ENCODE results near the gene MYO1D. TPM values are rescaled to one million over a fixed set of nuclear protein-coding genes. Genes with fewer than 3 reads are reported as not detected.
"Not testable (repeated sequence)": the region's sequence is repeated elsewhere in the genome, so short reads cannot be mapped to it uniquely, and the experiment has no call there.

Gene MYO1D
- total RNA-seq, 1 experiment from 2014 or later, result 1.3 TPM

DNA sequence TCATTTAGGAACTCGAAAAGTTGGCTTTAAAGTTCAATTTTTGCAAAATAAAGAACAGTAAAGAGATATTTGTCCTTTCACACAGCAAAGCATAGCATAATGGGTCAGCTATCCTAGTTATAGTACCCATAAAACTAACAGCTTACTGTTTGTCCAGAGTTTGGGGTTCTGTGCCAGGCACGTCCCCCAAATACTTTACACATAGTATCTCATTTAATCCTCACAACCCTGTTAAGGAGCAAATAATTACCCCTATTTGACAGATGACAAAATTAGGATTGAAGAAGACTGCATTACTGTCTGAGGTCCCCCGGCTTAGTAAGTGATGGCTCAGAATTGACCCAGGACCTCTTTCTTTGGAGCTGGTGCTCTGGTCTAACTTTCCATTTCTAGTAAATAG, 52.6 kb downstream of the MYO1D start:
- Histone ChIP-seq H3K36me3 (ENCODE audit: control insufficient read depth, insufficient read depth, low read length) (no peaks in the 10 kb centered on the region), H3K9me3 (ENCODE audit: control insufficient read depth, insufficient read depth, low read depth, low read length) (no peaks in the 10 kb centered on the region), H3K27me3 (ENCODE audit: control insufficient read depth, insufficient read depth, low read length) (peaks cover 19% of the 10 kb centered on the region), H3K4me3 (ENCODE audit: low read depth in 2 of 2, low read length in 2 of 2) (no peak overlapping the region), H3K27ac (ENCODE audit: low read length) (no peak overlapping the region), H3K4me1 (ENCODE audit: control insufficient read depth, insufficient read depth, low read length) (no peaks in the 10 kb centered on the region)
- no TSS peak for BruUV-seq (replicated peaks)
- CTCF ChIA-PET, result no interaction called here
- POLR2A ChIA-PET, result no interaction called here
- ATAC-seq, result no peak
- TF ChIP-seq, protein P1, sequence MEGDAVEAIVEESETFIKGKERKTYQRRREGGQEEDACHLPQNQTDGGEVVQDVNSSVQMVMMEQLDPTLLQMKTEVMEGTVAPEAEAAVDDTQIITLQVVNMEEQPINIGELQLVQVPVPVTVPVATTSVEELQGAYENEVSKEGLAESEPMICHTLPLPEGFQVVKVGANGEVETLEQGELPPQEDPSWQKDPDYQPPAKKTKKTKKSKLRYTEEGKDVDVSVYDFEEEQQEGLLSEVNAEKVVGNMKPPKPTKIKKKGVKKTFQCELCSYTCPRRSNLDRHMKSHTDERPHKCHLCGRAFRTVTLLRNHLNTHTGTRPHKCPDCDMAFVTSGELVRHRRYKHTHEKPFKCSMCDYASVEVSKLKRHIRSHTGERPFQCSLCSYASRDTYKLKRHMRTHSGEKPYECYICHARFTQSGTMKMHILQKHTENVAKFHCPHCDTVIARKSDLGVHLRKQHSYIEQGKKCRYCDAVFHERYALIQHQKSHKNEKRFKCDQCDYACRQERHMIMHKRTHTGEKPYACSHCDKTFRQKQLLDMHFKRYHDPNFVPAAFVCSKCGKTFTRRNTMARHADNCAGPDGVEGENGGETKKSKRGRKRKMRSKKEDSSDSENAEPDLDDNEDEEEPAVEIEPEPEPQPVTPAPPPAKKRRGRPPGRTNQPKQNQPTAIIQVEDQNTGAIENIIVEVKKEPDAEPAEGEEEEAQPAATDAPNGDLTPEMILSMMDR (IDR thresholded peaks at IDR 0.05), result no peak
- TF ChIP-seq POLR2AphosphoS5 (IDR thresholded peaks at IDR 0.05; ENCODE audit: low read depth, low read length), result no peak
- DNase-seq (ENCODE audit: low read depth, low spot score), result no peak
- intact Hi-C loops (cut with micrococcal nuclease; ENCODE audit: unreplicated experiment), result no loop called here
- in situ Hi-C loops (cut with HindIII; ENCODE audit: low pct_unique_long_range_greater_than_20kb, low sequenced_read_pairs), result no loop called here

DNA sequence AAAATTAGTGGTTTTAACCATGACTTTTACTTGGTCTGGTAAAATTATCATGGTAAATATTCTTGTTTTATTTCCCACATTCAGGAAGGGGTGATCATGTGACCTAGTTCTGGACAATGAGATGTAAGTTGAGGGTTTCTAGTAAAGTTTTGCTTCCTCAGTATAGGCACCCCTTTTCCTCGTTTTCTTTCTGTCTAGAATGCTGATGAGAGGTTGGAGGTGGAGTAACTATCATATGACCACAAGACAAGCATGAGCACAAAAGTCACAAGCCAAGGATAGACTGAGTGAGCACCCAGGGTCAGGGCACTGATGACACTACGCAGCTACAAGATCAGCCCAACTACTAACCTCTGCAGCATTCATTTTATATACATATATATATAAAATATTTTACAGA, 53.9 kb downstream of the MYO1D start:
- ChIA-PET POLR2A (no interaction called here), CTCF (interaction anchor here (0.6 kb wide), 1 partner anchor 14 kb away, joined by 8 read pairs; no protein-coding TSS in a partner anchor)
- Histone ChIP-seq H3K4me3 (ENCODE audit: low read depth in 2 of 2, low read length in 2 of 2) (no peak overlapping the region), H3K36me3 (ENCODE audit: control insufficient read depth, insufficient read depth, low read length) (no peaks in the 10 kb centered on the region), H3K27me3 (ENCODE audit: control insufficient read depth, insufficient read depth, low read length) (peaks cover 16% of the 10 kb centered on the region), H3K9me3 (ENCODE audit: control insufficient read depth, insufficient read depth, low read depth, low read length) (no peaks in the 10 kb centered on the region), H3K27ac (ENCODE audit: low read length) (no peak overlapping the region), H3K4me1 (ENCODE audit: control insufficient read depth, insufficient read depth, low read length) (no peaks in the 10 kb centered on the region)
- ATAC-seq, result no peak
- in situ Hi-C loops (cut with HindIII; ENCODE audit: low pct_unique_long_range_greater_than_20kb, low sequenced_read_pairs) (no loop called here), intact Hi-C loops (cut with micrococcal nuclease; ENCODE audit: unreplicated experiment) (no loop called here)
- no peak for DNase-seq (ENCODE audit: low read depth, low spot score)
- TF ChIP-seq, protein P2, sequence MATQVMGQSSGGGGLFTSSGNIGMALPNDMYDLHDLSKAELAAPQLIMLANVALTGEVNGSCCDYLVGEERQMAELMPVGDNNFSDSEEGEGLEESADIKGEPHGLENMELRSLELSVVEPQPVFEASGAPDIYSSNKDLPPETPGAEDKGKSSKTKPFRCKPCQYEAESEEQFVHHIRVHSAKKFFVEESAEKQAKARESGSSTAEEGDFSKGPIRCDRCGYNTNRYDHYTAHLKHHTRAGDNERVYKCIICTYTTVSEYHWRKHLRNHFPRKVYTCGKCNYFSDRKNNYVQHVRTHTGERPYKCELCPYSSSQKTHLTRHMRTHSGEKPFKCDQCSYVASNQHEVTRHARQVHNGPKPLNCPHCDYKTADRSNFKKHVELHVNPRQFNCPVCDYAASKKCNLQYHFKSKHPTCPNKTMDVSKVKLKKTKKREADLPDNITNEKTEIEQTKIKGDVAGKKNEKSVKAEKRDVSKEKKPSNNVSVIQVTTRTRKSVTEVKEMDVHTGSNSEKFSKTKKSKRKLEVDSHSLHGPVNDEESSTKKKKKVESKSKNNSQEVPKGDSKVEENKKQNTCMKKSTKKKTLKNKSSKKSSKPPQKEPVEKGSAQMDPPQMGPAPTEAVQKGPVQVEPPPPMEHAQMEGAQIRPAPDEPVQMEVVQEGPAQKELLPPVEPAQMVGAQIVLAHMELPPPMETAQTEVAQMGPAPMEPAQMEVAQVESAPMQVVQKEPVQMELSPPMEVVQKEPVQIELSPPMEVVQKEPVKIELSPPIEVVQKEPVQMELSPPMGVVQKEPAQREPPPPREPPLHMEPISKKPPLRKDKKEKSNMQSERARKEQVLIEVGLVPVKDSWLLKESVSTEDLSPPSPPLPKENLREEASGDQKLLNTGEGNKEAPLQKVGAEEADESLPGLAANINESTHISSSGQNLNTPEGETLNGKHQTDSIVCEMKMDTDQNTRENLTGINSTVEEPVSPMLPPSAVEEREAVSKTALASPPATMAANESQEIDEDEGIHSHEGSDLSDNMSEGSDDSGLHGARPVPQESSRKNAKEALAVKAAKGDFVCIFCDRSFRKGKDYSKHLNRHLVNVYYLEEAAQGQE (IDR thresholded peaks at IDR 0.05; ENCODE audit: insufficient read depth in 1 of 2, low read depth in 2 of 2, low read length in 1 of 2), result no peak
- no peak for TF ChIP-seq TCF7L2 (IDR thresholded peaks at IDR 0.05; ENCODE audit: low read depth, low read length)
- no peak for TF ChIP-seq POLR2AphosphoS5 (IDR thresholded peaks at IDR 0.05; ENCODE audit: low read depth, low read length)
- no peak for TF ChIP-seq SIN3A (IDR thresholded peaks at IDR 0.05; ENCODE audit: borderline replicate concordance, insufficient read depth, low read depth, low read length)
- TF ChIP-seq, protein P1 (IDR thresholded peaks at IDR 0.05), result no peak
- no TSS peak for BruUV-seq (replicated peaks)

DNA sequence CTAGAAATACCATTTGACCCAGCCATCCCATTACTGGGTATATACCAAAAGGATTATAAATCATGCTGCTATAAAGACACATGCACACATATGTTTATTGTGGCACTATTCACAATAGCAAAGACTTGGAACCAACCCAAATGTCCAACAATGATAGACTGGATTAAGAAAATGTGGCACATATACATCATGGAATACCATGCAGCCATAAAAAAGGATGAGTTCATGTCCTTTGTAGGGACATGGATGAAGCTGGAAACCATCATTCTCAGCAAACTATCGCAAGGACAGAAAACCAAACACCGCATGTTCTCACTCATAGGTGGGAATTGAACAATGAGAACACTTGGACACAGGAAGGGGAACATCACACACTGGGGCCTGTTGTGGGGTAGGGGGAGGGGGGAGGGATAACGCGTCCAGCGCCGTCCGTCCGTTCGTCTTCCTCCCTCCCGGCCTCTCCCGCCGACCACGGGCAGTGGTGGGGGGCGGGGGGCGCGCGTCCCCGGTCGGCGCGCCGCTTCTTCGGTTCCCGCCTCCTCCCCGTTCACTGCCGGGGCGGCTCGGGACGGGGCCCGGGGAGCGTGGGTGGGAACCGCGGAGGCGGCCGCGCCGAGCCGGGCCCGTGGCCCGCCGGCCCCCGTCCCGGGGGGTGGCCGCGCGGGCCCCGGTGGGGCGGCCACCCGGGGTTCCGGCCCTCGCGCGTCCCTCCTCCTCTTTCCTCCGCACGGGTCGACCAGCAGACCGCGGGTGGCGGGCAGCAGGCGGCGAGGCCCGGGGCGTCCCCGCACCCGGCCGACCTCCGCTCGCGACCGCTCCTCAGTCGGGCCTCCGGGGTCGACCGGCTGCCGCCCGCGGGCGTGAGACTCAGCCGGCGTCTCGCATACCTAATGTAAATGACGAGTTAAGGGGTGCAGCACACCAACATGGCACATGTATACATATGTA, 54.7 kb downstream of the MYO1D start:
- intact Hi-C loops (cut with micrococcal nuclease; ENCODE audit: unreplicated experiment), result not testable (repeated sequence)

More for the DNA sequence above, 54.7 kb downstream of the MYO1D start:
- POLR2A ChIA-PET; CTCF ChIA-PET; DNase-seq (ENCODE audit: low read depth, low spot score); H3K9me3 ChIP-seq (ENCODE audit: control insufficient read depth, insufficient read depth, low read depth, low read length); ATAC-seq; H3K36me3 ChIP-seq (ENCODE audit: control insufficient read depth, insufficient read depth, low read length); BruUV-seq (replicated peaks); H3K4me1 ChIP-seq (ENCODE audit: control insufficient read depth, insufficient read depth, low read length); in situ Hi-C loops (cut with HindIII; ENCODE audit: low pct_unique_long_range_greater_than_20kb, low sequenced_read_pairs); H3K27ac ChIP-seq (ENCODE audit: low read length): not testable (repeated sequence)
- Histone ChIP-seq H3K4me3 (ENCODE audit: low read depth in 2 of 2, low read length in 2 of 2) (peak overlapping the region in 1 of 2 experiments; percentile 17; a peak in 1 of 4 replicates), H3K27me3 (ENCODE audit: control insufficient read depth, insufficient read depth, low read length) (peaks cover 11% of the 10 kb centered on the region; the same call in 1 of the 2 replicates)

Measured in Panc1 (cell line).